Tibial artery (tissue), 4 donors: ENCODE data around the gene DCP1A.
A peak's percentile ranks its signal among the peaks of the same experiment; 100 is the strongest.
"Not testable (repeated sequence)": the region's sequence is repeated elsewhere in the genome, so short reads cannot be mapped to it uniquely, and the experiment has no call there.

Experiments used
- DNase-seq, 2 donors: peaks; one replicate each; pipeline ENCODE4 v3.0.0-alpha.2; 2019
- H3K27ac ChIP-seq, 2 donors: fragments of 200-600 bp; sonication (generic) in 1 of 2; 1 replicate in 1 of 2; 2 replicates in 1 of 2; pipeline ENCODE4 v1.5.1; 2018 to 2019; ENCODE audit warnings: mild to moderate bottlenecking in 1 of 2
- H3K27me3 ChIP-seq, 2 donors: fragments of 200-600 bp; sonication (generic) in 1 of 2; one replicate each; pipeline versions ENCODE4 v1.5.1 to v1.6.0; 2016 to 2019
- H3K36me3 ChIP-seq, 3 donors: fragments of 200-600 bp; sonication (generic) in 2 of 3; one replicate each; pipeline ENCODE4 v1.5.1; 2016 to 2019; ENCODE audit warnings: mild to moderate bottlenecking in 2 of 3
- H3K4me1 ChIP-seq, 4 donors: fragments of 200-600 bp; sonication (generic) in 2 of 4; 1 replicate in 3 of 4; 2 replicates in 1 of 4; pipeline ENCODE4 v1.5.1; 2016 to 2019
- H3K4me3 ChIP-seq, 2 donors: fragments of 200-600 bp; sonication (generic) in 1 of 2; 1 replicate in 1 of 2; 2 replicates in 1 of 2; pipeline ENCODE4 v1.5.1; 2018 to 2019; ENCODE audit warnings: mild to moderate bottlenecking in 2 of 2
- H3K9me3 ChIP-seq, 3 donors: fragments of 200-600 bp; sonication (generic) in 1 of 3; one replicate each; pipeline ENCODE4 v1.5.1; 2016 to 2019
- intact Hi-C: fragments of 100-400 bp; cut with DNase I; formaldehyde crosslinking; loops from one replicate; pipeline ENCODE4 v1.15.0; 2023; ENCODE audit warnings: low total_unique reads
- TF ChIP-seq, protein P1 (sequence below), 2 experiments: fragments of 200-600 bp in 1 of 2; fragments of 450-650 bp in 1 of 2; IDR thresholded peaks; one replicate each; pipeline ENCODE4 v1.5.1; 2017 to 2019; ENCODE audit warnings: antibody characterized with exemption in 2 of 2, mild to moderate bottlenecking in 1 of 2, moderate library complexity in 1 of 2

Gene DCP1A

DNA sequence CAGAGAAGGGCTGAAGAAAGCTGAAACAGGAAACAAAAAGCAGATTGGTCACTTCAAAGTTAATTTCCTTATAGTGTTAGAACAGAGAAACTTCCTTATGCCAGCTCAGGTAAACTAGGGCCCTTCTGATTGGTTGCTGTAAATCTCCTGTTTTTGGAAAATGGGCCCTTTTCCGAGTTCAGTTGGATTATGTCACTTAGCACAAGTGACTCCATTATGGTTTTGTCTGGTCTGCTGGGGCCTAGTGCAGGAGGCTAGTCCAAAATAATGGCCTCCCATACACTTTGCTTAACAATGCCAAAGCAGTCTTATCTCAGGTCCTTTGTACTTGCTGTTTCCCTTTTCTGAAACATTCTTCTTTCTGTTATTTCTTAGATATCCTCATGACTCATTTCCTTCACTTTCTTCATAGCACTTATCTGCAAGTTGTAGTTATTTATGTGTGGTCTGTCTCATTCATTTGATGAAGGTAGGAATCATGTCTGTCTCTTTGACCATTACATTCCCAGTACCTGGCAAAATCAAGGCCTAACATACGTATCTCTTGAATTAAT lies 7.7 kb upstream of the DCP1A start:
- intact Hi-C loops: no loop called here
- H3K4me1 ChIP-seq: no peaks in the 10 kb centered on the region
- TF ChIP-seq, protein P1, sequence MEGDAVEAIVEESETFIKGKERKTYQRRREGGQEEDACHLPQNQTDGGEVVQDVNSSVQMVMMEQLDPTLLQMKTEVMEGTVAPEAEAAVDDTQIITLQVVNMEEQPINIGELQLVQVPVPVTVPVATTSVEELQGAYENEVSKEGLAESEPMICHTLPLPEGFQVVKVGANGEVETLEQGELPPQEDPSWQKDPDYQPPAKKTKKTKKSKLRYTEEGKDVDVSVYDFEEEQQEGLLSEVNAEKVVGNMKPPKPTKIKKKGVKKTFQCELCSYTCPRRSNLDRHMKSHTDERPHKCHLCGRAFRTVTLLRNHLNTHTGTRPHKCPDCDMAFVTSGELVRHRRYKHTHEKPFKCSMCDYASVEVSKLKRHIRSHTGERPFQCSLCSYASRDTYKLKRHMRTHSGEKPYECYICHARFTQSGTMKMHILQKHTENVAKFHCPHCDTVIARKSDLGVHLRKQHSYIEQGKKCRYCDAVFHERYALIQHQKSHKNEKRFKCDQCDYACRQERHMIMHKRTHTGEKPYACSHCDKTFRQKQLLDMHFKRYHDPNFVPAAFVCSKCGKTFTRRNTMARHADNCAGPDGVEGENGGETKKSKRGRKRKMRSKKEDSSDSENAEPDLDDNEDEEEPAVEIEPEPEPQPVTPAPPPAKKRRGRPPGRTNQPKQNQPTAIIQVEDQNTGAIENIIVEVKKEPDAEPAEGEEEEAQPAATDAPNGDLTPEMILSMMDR (IDR thresholded peaks at IDR 0.05): no peak
- H3K27ac ChIP-seq: no peak overlapping the region
- H3K9me3 ChIP-seq: no peaks in the 10 kb centered on the region
- no peak for DNase-seq
- H3K27me3 ChIP-seq: no peaks in the 10 kb centered on the region
- no peak overlapping the region for H3K4me3 ChIP-seq
- no peaks in the 10 kb centered on the region for H3K36me3 ChIP-seq

DNA sequence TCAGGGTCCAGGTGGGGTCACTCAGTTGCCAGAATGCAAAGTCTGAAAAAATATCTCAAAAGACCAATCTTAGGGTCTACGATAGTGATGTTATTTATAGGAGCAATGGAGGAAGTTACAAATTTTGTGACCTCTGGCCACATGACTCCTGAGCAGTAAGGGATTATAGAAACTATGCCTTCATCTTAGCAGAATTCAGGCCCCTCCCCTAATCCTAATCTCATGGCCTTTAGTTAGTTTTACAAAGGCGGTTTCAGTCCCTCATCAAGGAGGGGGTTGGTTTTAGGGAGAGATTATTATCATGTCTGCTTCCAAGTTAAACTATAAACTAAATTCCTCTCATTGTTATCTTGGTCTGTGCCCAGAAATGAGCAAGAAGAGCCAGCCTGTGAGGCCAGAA lies 5.9 kb upstream of the DCP1A start:
- Histone ChIP-seq H3K4me1 (no peaks in the 10 kb centered on the region), H3K27ac (no peak overlapping the region), H3K27me3 (no peaks in the 10 kb centered on the region), H3K4me3 (no peak overlapping the region), H3K9me3 (no peaks in the 10 kb centered on the region), H3K36me3 (no peaks in the 10 kb centered on the region)
- DNase-seq: no peak
- TF ChIP-seq, protein P1 (IDR thresholded peaks at IDR 0.05): no peak
- intact Hi-C loops: no loop called here

- DNase-seq: no peak
- no peaks in the 10 kb centered on the region for H3K9me3 ChIP-seq
- peaks cover 0 to 9% (median 6%) of the 10 kb centered on the region in 4 donors for H3K4me1 ChIP-seq
- H3K4me3 ChIP-seq: no peak overlapping the region
- intact Hi-C loops: no loop called here
- H3K36me3 ChIP-seq: no peaks in the 10 kb centered on the region
- TF ChIP-seq, protein P1 (IDR thresholded peaks at IDR 0.05): no peak
- no peaks in the 10 kb centered on the region for H3K27me3 ChIP-seq
- no peak overlapping the region for H3K27ac ChIP-seq
Measured at GRCh38 chr3:53350652-53351051, 3.3 kb upstream of the DCP1A start.

- Histone ChIP-seq H3K4me3 (peak overlapping the region; percentile 89 to 95), H3K4me1 (peaks cover 0 to 29% (median 15%) of the 10 kb centered on the region in 4 donors), H3K27ac (peak overlapping the region; percentile 93 to 98)
- H3K27me3 ChIP-seq, H3K9me3 ChIP-seq, DNase-seq, H3K36me3 ChIP-seq: not testable (repeated sequence)
- intact Hi-C loops: loop anchor here (5.0 kb wide), 1 partner anchor 544 kb away; the partner anchor contains the start of gene SELENOK
Measured at GRCh38 chr3:53348118-53348517, 775 bp upstream of the DCP1A start.

DNA sequence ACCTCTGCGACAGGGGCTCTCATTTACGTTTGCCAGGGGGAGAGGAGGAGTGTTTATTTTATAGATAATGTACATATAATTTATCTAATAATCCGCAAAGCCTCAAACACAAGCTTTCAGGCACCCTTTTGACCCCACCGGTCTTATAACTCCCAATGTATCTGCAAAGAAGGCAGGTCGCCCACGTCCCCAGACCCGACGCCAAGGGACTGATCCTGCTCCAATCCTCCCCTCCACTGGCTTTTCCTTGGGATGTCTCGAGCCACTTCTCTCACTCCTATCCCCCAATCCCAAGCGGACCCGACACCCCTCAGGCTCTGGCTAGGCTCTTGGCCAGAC lies 452 bp downstream of the DCP1A start:
- Histone ChIP-seq H3K27ac (peak overlapping the region; percentile 93 to 98), H3K27me3 (no peaks in the 10 kb centered on the region), H3K4me3 (peak overlapping the region; percentile 89 to 95), H3K4me1 (peaks cover 0 to 34% (median 18%) of the 10 kb centered on the region in 4 donors), H3K36me3 (peaks cover 3 to 20% (median 12%) of the 10 kb centered on the region in 3 donors), H3K9me3 (no peaks in the 10 kb centered on the region)
- intact Hi-C loops: loop anchor here (5.0 kb wide), 1 partner anchor 545 kb away; the partner anchor contains the start of gene SELENOK
- DNase-seq: peak in 1 of 2 donors; percentile 21
- TF ChIP-seq, protein P1 (IDR thresholded peaks at IDR 0.05): no peak

DNA sequence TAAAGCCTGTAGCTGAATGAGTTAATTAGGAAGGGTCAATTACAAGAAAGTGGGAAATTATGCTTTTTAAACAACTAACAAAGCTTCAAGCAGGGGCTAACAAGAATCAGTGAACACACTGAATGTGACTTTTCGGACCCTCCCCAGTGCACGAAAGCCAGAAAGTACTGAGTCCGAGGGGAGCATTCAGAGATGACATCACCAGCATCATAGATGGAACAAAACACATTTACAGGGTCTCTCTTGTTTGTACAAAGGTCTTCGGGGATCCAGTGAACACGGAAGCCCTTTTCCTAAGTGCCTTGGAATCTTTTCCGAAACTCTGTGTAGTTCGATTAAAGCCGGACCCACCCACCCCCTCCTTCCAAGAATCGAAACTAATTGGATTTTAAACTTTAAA lies 829 bp downstream of the DCP1A start:
- TF ChIP-seq, protein P1 (IDR thresholded peaks at IDR 0.05): no peak
- peak overlapping the region; percentile 89 to 95 for H3K4me3 ChIP-seq
- no peak for DNase-seq
- peak overlapping the region; percentile 93 to 98 for H3K27ac ChIP-seq
- intact Hi-C loops: loop anchor here (5.0 kb wide), 1 partner anchor 546 kb away; the partner anchor contains the start of gene SELENOK
- no peaks in the 10 kb centered on the region for H3K27me3 ChIP-seq
- H3K36me3 ChIP-seq: peaks cover 7 to 24% (median 16%) of the 10 kb centered on the region in 3 donors
- peaks cover 0 to 34% (median 18%) of the 10 kb centered on the region in 4 donors for H3K4me1 ChIP-seq
- H3K9me3 ChIP-seq: no peaks in the 10 kb centered on the region
